GM21447 (cell line): ENCODE results near the gene CPT1B.
"Not testable (repeated sequence)": the region's sequence is repeated elsewhere in the genome, so short reads cannot be mapped to it uniquely, and the experiment has no call there.

ENCODE experiments used
- ATAC-seq: cut with Tn5 transposase; IDR thresholded peaks from one replicate; pipeline ENCODE4 v1.9.1; 2021; ENCODE audit not compliant: unreplicated experiment

The CPT1B gene

DNA sequence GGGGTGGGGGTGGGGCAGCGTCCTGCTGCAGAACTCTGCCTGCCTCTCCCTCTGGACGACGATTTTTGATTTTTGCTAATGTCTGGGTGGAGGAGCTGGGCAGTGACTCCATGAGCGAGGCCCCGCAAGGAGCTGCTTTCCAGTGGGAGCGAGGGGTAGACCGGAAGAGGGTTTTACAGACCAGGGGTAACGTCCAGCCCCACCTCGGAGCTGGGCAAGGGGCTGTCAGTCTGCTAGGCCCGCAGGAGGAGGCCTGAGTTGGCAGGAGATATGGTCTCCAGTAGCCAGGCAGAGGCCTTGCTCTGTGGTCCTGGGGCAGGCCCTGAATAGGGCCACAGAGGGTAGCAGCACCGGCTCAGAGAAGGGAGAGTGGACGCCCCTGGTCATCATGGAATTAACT is 31.4 kb upstream of the CPT1B start:
- ATAC-seq: no peak

DNA sequence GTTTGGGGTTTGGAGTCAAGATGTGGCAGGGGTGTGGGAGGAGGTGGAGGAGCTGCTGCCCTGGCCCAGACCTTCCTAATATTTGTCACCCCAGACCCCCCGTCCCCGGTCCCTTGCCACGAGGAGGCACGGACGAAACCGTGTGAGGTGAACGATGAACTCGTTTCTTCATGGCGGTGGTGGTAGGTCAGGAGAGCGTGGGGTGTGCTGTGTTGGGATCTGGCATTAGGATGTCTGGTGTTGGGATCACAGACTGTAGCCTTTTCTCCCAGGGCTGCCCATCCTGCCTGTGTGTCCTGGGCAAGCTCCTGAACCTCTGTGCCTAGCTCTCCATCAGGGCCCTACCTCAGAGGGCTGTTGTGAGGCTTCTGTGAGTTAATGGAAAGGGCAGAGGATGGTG is 30.8 kb upstream of the CPT1B start:
- ATAC-seq: no peak

DNA sequence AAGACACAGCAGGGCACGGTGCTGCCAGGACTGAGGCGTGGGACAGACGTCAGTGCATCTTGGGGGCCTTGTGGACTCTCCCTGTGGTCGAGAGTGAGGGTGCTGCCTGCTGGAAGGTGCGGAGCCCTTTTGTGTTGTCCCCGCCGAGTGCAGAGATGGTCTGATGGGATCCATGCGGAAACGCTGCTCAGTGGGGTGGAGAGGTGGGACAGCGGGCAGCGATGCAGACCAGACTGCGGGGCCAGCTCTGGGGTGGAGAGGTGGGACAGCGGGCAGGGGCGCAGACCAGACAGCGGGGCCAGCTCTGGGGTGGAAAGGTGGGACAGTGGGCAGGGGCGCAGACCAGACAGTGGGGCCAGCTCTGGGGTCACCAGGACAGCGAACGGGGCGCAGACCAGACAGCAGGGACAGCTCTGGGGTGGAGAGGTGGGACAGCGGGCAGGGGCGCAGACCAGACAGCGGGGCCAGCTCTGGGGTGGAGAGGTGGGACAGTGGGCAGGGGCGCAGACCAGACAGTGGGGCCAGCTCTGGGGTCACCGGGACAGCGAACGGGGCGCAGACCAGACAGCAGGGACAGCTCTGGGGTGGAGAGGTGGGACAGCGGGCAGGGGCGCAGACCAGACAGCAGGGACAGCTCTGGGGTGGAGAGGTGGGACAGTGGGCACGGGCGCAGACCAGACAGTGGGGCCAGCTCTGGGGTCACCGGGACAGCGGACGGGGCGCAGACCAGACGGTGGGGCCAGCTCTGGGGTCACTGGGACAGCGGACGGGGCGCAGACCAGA is 30.0 kb upstream of the CPT1B start:
- ATAC-seq: not testable (repeated sequence)

DNA sequence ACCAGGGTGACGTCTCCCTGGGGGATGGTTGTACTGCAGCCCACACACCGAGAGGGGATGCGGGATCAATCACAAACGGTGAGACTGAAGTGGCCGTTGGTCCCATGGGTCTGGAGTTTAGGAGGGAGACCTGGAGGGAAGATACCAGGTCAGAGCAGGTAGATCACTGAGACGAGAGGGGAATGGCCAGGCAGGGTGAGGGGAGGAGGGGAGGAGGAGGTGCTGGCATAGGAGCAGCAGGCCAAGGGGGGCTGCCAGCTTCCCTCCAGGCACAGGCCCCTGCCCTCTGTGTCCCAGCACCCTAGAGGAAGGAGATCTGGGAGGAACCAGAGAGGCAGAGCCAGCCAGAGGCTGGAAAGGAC is 29.4 kb upstream of the CPT1B start:
- ATAC-seq: no peak

DNA sequence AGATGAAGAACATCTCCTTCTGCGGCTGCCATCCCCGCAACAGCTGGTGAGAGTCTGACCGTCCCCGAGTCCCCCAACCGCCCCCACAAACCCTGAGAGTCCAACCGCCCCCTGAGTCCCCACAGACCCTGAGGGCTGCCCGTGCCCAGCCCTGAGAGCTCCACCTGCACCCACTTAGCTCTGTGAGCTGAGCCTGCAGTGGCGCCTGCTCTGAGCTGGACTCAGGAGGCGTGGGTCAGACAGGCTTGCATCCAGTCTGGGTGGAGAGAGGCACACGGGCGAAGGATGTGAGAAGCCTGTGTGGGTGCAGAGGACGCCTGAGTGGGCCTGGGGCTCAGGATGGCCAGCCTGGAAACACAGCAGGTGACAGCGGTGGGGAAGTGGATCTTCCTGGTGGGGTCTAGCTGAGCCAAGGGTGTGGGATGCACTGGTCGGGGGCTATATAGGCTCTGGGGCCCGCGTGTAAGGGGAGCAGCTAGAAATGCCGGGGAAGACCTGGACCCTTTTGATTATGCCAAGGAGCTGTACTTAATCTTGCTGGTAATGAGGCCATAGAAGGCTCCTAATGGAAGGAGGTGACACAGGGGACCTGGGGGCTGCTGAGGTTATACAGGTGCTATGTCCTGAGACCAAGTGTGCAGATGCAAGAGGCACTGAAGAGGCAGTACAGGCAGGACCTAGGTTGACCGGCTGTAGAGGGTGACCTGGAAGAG is 28.9 kb upstream of the CPT1B start:
- no peak for ATAC-seq

DNA sequence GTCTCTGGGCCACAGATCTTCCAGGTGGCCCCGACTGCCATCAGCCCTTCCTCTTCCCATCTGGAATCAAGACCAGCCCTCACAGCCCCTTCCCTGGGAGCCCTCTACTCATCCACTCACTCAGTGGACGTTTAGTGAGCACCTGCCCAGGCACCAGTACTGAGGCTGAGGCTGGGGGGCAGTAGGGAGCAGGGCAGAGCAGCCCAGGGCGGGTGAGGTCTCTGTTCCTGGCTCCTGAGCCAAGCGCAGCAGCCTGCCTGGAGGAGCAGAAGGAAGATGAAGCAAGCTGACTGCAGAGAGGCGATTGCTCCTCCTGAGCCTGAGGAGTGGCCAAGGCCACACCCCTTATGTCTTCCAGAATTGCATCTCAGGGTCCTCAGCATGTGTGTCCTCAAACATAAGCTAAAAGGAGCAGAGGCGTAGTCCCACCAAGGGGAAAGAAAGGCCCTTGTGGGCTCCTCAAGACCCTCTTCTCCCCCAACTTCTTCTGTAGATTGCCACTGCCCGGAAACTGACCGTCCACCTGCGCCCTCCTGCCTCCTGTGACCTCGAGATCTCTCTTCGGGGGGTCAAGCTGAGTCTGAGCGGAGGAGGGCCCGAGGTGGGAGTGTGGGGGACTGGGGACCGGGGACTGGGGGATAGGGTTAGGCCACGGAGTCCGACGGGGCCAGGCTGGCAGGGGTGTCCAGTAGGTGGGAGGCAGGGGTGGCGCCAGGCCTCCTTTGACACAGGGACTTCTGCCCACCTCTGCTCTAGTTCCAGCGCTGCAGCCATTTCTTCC is 28.1 kb upstream of the CPT1B start:
- ATAC-seq: no peak

DNA sequence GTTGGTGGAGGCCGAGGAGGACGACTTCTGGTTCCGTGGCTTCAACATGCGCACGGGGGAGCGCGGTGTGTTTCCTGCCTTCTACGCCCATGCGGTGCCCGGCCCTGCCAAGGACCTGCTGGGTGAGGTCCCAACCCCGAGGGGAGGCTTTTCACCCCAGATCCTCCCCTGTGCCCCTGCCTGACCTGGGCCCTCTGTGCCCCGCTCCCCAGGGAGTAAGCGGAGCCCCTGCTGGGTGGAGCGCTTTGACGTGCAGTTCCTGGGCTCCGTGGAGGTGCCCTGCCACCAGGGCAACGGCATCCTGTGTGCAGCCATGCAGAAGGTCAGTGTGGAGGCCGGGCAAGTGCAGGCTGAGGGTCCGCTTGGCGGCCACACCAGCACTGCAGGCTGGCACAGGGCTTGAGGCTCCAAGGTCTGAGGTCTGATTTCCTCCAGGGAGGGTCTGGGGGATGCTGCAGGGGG is 27.4 kb upstream of the CPT1B start:
- ATAC-seq: no peak

DNA sequence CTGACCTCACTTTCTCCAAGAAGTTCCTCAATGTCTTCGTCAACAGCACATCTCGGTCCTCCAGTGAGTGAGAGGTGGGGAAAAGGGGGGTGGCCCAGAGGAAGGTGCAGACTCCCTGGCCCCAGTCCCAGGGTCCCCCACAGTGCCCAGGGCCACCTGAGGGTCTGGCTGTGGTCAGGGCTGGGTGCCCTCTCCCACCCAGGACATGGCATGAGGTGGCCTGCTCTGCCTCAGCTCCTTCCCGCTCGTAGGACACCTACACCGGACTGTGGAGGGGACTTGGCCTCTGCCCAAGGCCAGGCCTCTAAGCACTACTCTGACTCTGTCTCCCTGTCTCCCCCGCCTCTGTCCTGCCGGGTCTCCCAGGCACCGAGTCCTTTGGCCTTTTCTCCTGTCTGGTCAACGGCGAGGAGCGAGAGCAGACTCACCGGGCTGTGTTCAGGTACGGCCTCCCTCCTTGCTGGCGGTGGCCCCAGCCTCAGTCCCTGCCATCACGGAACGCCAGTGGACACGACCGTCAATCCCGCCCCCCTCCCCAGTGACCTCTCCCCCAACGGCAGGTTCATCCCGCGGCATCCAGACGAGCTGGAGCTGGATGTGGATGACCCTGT is 26.9 kb upstream of the CPT1B start:
- ATAC-seq: no peak

DNA sequence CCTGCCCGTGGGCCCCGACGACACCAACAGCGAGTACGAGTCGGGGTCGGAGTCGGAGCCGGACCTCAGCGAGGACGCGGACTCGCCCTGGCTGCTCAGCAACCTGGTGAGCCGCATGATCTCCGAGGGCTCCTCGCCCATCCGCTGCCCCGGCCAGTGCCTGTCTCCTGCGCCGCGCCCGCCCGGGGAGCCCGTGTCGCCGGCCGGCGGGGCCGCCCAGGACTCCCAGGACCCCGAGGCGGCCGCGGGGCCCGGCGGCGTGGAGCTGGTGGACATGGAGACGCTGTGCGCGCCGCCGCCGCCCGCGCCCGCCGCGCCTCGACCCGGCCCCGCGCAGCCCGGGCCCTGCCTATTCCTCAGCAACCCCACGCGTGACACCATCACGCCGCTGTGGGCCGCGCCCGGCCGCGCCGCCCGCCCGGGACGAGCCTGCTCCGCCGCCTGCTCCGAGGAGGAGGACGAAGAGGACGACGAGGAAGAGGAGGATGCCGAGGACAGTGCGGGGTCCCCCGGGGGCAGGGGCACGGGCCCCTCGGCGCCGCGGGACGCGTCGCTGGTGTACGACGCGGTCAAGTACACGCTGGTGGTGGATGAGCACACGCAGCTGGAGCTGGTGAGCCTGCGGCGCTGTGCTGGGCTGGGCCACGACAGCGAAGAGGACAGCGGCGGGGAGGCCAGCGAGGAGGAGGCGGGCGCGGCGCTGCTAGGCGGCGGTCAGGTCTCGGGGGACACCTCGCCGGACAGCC is 26.2 kb upstream of the CPT1B start:
- ATAC-seq: no peak

DNA sequence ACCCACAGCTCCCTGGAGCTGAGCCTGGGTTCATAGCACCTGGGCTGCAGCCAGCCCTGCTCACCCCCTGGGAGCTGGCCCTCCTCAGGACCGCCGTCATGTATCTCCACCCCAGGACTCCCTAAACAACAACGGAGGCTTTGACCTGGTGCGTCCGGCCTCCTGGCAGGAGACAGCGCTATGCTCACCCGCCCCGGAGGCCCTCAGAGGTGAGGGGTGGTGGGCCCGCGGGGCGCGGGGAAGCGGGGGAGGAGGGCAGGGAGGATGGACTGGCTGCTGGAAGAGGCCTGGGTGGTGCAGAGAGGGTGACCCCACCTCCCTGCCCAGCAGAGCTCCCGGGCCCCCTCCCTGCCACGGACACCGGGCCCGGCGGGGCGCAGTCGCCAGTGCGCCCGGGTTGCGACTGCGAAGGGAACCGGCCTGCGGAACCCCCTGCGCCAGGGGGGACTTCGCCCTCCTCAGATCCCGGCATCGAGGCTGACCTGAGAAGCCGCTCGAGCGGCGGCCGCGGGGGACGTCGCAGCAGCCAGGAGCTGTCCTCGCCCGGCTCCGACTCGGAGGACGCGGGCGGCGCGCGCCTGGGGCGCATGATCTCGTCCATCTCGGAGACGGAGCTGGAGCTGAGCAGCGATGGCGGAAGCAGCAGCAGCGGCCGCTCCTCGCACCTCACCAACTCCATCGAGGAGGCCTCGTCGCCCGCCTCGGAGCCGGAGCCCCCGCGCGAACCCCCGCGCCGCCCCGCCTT is 25.5 kb upstream of the CPT1B start:
- no peak for ATAC-seq

DNA sequence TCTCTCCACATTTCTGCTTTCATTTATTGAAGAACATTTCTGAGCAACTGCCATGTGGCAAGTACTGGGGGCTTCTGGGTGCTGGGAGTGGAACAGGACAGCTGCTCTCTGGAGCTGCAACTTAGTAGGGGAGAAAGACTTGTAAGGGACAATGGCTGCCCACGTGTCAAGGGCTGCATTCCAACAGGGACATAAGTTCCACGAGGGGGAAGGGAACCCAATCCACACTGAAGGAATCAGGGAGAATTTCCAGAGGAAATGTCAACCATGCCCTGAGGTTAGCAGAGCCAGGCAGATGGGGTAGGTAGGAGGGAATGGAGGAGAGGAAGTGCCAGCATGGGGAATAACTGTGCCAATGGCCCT is 24.1 kb upstream of the CPT1B start:
- no peak for ATAC-seq

DNA sequence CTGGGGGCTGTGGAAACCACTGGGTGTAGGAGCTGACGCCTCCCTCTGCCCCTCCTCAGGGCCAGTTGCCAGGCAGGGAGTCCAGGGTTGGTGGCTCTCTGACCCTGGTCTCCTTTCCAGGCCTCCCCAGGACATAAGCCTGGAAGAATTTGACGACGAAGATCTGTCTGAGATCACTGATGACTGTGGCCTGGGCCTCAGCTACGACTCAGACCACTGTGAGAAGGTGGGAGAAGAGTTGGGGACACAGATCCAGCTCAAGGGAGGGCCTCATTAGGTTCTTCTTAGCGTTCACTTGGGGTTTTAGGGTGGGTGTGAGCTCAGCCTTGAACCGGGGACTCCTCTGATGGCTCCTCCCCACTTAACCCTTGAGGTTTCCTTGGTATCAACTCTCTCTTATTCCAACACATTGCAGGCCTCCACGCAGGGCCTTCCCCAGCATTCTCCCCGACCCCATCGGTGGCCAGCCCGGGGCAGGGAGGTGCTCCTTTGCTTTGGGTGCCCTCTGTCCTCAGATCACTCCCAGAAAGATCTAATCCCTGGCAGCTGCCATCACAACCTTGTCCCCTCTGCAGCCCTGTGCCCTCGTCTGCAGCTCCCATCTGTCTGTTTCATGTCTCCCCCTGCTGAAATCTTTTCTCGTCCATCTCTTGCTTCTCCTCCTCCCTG is 23.6 kb upstream of the CPT1B start:
- no peak for ATAC-seq

DNA sequence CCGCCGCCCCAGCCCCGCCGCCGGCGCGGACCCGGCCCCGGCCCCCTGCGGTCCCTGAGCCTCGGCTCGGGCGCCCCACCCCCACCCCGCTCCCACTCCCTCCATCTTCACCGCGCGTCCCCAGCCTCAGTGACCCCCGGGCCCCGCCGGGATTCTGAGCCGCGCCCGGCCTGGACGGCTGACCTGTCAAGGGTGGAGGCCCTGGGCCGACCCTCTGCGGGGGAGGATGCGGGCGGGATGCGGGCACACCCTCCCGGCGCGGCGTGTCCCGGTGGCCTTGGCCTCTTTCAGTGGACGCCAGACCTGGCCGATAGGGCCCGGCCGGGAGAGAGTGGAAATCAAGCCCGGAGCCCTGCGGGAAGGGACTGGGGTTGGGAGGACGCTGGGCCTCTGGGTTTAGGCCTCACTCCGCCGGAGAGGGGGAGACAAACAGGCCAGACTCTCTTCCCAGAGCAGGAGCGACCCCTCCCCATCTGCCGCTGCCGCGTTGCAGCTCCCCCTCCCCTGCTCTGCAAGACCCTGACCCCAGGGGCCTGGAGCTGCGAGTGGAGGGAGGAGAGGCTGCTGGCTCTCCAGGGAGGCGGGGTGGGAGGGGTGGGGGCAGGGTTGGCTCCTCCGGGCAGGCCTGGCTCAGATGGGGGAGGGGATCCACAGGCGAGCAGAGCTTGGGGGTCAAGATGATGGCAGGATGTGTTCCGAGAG is 22.9 kb upstream of the CPT1B start:
- no peak for ATAC-seq

DNA sequence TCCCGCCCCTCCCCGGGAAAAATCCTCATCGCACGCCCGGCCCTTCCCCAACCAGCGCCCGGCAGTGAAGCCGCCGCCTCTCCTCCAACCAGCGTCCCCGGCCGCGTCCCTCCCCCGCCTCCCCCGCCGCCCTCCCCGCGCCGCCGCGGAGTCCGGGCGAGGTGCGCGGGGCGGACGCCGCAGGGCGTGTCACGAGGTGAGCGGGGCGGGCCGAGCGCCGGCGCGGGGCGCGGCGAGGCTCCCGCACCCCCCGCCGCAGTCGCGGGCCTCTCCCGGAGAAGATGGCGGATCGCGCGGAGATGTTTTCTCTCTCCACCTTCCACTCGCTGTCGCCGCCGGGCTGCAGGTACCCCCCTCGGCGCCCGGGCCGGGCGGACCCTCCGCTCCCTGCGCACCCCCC is 22.3 kb upstream of the CPT1B start, which contains the start of gene MAPK8IP2:
TSS of gene MAPK8IP2 (plus strand) at position 256 of the 400 bp plus-strand sequence. CDS start at position 282, 26 bp downstream.
- no peak for ATAC-seq

DNA sequence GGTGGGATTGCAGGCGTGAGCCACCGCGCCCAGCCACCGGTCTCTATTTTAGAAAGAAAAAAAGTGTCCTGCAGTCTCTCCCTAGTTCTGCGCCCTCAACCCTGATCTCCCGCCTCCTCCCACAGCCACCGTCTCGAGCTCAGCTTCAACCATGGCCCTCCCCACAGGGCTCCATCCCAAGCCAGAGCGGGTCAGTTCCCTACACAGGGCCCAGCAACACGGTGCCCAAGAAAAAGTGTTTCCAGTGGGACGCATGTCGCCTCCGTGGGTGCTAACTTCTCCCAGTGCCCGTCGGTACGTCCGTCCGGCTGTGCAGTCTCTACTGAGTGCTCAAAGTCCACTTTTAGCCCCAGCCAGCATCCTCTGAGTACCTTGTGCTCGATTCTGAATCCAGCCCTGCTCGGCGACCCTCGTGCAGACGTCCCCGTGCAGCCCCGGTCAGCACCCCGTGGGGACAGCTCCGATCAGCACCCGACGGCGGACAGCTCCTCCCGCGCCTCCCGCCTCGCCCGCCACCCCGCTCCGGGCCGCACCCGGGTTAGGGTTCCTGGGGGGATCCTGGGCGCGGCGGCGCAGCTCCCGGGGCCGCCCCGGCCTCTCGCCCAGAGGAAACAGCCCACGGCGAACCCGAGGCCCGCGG is 21.7 kb upstream of the CPT1B start:
- ATAC-seq: no peak

DNA sequence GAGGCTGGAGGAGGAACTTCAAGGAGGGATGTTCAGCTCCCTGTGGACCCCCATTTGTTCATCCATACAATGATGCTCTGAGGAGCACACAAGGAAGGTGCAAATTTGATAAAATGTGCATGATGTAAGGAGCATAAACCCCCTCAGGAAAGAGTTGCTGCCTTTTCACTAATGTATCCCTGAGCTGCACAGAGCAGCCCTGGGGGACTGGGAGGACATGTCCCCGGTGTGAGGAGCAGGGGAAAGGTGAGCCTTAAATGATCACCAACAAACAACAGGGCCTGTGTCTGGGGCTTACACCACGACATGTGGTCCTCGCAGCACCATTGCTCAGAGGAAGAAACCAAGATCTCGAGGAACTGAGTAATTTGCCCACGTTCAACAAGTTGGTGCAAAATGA is 18.9 kb upstream of the CPT1B start:
- no peak for ATAC-seq

DNA sequence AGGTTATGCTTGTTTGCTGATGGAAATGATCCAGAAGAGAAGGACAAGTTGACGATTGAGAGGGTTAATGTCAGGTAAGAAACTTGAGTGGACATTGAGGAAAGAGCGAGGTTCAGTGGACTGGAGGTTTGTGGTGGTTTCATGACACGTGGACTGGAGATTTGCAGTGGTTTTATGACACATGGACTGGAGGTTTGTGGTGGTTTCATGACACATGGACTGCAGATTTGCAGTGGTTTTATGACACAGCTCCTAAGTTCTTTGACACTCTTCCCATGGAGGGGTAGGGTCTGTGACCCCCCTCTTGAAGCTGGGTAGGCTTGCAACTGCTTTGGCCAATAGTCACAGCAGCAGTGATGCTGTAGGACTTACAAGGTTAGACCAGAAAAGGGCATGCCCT is 17.0 kb upstream of the CPT1B start:
- ATAC-seq: no peak

DNA sequence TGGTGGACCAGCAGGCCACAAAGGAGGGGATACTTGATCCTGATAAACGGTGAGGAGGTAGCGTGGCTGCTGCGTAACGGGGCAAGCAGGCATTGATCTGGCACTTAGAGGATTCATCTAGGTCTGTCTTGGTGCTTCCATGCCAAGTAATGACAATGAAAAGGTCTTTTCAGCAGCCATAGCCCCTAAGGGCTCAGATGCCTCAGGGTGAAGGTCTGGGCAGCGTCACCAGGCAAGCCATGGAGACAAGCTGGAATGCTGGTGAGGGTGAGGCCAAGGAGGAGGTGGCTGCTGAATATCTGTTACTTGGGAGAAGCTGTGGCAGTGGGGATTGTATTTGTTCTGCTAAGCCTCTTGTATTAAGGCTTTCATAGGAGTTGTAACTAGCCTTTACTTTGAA is 9.2 kb upstream of the CPT1B start:
- ATAC-seq: no peak
